NT2/D1 (cell line): ENCODE results near the gene TMPRSS4.

Experiments used
- SUZ12 ChIP-seq: IDR thresholded peaks from 2 replicates; pipeline ENCODE4 v1.6.1; 2011; ENCODE audit not compliant: insufficient read length, insufficient read depth; ENCODE audit errors: extremely low read depth
- YY1 ChIP-seq: IDR thresholded peaks from 2 replicates; pipeline ENCODE4 v1.6.1; 2011; ENCODE audit not compliant: insufficient read length, insufficient read depth
- ZNF274 ChIP-seq: IDR thresholded peaks from 2 replicates; pipeline ENCODE4 v1.6.1; 2011; ENCODE audit warnings: mild to moderate bottlenecking, low read depth, low read length

DNA sequence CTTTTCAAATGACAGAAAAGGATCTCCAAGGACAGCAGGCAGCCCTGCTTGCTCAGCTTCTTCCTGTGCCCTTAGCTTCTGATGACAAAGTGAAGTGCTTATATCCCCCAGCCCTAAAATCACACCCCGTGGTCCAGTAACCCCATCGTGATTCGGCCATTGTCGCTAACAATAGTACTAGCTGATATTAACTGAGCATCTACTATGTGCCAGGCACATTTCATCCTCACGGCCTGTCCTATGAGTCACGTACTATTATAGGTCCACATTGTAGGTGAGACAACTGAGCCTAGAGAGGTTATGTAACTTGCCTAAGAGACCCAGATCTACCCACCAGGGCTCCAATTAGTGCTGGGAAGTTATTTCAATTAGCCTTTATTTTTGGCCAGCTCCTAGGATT, 69.7 kb downstream of the TMPRSS4 start:
- TF ChIP-seq YY1 (no peak), ZNF274 (no peak), SUZ12 (no peak)
